COLO829 (cell line): ENCODE data around the gene FNDC5.

Experiments used
- DNase-seq: peaks from one replicate; pipeline ENCODE4 v3.0.0; 2012; ENCODE audit warnings: low spot score

The FNDC5 gene

DNA sequence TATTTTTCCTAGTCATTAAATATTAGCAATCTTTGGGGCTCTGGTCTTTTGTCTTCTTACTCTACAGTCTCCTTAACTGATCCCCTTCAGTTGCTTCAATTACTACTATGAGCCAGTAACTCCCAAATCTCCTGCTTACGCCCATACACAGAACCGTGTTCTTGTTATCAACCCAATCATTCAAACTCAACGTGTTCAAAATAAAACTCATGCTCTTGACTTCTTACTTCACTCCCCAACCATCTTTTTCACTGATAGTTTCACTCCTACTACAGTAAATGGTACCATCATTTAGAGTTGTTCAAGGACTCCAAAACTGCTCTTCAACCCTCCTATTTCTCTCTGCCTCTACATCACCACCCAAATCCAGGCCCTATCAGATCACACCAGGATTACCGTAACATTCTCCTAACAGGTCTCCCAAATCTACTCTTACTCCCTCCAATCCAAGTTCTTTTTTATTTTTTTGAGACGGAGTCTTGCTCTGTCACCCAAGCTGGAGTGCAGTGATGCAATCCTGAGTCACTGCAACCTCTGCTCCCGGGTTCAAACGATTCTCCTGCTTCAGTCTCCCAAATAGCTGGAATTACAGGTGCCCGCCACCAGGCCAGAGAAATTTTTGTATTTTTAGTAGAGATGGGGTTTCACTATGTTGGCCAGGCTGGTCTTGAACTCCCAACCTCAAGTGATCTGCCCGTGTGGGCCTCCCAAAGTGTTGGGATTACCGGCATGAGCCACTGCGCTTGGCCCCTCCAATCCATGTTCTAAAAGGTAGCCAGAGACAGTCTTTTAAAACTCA lies 56.6 kb downstream of the FNDC5 start:
- DNase-seq = no peak
